GM12874 (cell line): ENCODE results near the gene CMTR1.

Experiments used
- TF ChIP-seq, protein P1 (sequence below): IDR thresholded peaks from 2 replicates; pipeline ENCODE4 v1.5.1; 2011; ENCODE audit warnings: low read depth, mild to moderate bottlenecking, control low read depth, low read length, moderate library complexity; ENCODE audit not compliant: insufficient read depth

Gene CMTR1

DNA sequence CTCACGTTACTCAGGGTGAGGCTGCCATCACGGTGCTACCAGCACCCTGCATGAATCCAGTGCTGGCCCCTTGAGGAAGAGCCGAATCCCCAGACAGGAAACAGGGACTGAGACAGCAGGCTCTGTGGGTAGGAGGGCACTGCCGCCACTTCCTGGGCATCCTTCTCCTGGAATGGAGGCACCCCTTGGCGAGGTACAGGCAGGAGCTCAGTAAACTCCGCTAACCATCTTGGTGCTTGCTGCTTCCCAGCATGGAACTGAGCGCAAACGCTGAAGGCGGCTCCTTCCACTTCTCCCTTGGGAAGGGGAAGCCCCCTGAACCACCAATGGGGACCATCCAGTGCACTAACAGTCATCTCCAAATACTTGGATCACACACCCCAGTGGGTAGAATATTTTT is 80.1 kb downstream of the CMTR1 start:
- TF ChIP-seq, protein P1, sequence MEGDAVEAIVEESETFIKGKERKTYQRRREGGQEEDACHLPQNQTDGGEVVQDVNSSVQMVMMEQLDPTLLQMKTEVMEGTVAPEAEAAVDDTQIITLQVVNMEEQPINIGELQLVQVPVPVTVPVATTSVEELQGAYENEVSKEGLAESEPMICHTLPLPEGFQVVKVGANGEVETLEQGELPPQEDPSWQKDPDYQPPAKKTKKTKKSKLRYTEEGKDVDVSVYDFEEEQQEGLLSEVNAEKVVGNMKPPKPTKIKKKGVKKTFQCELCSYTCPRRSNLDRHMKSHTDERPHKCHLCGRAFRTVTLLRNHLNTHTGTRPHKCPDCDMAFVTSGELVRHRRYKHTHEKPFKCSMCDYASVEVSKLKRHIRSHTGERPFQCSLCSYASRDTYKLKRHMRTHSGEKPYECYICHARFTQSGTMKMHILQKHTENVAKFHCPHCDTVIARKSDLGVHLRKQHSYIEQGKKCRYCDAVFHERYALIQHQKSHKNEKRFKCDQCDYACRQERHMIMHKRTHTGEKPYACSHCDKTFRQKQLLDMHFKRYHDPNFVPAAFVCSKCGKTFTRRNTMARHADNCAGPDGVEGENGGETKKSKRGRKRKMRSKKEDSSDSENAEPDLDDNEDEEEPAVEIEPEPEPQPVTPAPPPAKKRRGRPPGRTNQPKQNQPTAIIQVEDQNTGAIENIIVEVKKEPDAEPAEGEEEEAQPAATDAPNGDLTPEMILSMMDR: no peak

DNA sequence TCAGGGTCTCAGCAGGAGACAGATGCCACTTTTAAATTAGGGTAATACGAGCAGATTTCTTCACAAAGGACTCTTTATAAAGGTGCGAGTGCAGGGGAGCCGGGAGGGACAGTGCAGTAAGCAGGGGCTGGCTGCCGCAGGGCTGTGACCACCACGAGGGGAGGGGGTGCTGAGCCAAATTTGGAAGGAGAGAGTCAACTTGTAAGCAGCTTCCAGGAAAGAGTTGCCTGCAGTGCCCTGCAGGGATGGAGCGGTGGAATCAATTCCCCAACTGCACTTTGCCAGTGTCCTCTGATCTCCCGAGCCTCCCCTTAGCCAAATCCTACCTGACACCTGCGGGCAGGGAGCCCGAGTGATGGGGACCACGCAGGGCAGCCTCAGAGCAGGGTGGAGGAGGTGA is 80.6 kb downstream of the CMTR1 start:
- TF ChIP-seq, protein P1: no peak

DNA sequence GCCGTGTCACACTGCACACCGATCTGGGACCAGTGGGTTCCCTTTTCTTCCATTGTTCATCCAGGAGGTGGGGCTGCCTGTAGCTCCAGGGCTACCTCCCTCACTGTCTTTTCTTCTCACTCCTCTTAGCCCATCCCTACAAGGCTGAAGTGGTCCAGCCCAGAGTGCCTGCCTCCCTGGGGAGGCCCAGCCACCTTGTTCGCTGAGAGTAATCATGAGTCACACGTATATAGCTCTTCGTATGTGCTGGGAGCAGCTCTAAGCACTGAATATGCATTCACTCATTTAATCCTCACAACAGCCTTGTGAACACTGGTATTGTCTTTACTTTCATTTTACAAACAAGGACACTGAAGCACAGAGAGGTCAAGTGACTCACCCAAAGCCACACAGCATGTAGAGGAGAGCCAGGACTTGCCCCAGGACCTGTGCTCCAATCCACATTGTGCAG is 81.3 kb downstream of the CMTR1 start:
- TF ChIP-seq, protein P1: no peak

DNA sequence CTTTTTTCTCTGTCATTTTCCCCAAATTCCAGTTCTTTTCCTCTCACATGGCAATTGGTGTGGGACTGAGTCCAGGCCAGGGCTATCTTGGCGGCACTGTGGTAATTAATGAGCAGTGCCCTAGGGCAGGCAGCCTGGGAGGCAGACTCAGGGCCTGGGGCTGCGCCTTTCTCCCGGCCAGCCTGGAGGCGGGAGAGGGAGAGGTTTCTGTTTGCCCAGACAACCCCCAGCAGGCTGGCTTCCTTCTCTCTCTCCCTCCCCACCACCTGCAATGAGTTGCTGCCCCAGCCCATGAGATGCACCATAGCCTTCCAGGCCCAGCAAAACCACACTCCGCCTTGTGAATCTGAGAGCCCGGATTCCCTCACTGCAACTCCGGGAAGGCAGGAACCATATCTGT is 81.8 kb downstream of the CMTR1 start:
- TF ChIP-seq, protein P1: no peak

DNA sequence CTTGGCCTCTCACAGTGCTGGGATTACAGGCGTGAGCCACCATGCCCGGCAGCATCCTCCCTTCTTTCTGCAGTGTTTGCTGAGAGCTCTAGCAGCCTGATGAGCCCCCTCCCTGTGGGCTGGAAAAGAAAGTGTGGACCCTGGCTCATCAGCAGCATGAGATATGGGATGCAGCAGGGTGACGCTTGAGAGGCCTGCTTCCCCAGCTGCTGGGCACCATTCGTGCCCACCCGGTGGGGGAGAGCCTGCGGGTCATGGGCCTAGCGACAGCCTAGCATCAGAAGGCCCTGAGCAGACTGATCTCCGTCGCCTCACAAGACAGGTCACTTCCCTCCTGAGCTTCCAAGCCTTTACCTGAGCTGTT is 82.7 kb downstream of the CMTR1 start:
- TF ChIP-seq, protein P1: no peak

DNA sequence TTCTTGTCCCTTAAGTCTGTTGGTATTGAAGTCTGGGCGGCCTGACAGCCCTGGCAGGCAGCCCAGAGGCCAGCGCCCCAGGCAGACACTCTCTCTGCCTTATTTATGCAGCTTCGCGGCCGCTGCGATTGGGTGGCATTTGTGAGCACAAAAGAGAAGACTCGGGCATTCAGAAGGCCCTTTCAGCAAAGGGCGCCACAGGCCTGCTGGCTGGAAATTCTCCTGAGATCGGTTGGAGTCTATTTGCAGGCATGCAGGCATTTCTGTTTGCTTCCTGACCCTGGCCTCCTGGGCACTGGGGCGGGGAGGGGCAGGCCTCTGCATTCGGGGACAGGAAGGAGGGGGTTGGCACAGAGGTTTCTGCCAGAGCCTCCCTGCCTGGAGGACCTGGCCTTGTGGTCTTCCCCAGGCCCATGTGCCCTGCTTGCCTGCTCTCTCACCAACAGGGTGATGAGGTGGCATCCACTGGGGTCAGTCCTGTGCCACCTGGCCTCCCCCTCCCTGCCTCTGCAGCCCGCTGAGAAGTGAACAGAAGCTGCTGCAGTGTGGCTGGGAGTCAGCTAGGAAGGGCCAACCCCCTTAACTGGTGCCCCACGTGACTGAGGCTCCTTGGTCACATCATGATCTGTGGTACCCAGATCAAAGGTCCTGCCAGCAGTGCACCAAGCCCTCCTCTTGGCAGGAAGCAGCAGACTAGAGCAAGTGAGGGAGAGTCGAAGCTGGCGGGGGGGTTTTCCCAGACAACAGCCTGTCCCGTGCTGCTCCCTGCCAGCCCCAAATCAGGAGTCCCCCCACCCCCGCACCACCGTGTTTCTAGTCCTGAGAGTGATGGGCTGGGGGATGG is 83.3 kb downstream of the CMTR1 start:
- TF ChIP-seq, protein P1: no peak

DNA sequence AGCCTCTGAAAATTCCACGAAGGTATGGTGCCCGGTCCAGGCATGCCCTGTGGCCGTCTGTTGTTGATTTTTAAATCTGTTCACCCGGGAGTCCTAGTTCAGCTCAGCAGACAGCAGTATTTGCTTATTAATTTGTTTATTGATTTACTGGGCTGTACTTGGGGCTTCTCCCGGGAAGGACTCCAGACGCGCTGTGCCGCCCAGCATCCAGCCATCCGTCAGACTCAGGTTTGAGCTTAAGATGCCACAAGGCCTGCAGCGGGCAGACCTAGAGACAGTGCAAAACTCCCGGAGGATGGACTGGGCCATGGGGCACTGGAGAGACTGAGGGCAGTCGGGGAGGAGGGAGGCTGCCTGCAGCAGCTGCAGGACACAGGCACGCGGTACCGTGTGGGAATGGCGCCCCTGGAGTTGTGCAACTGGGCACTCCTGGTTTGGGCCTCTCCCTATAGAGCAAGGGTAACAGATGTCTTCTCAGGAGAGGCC is 83.9 kb downstream of the CMTR1 start:
- TF ChIP-seq, protein P1: no peak
